Smooth muscle cell (in vitro differentiated cells): ENCODE data around the gene FOXJ2. TPM values are rescaled to one million over a fixed set of nuclear protein-coding genes. Genes with fewer than 3 reads are reported as not detected.
"Not testable (repeated sequence)": the region's sequence is repeated elsewhere in the genome, so short reads cannot be mapped to it uniquely, and the experiment has no call there.

Source experiments
- DNase-seq: peaks from one replicate; lab custom pipeline; 2025; ENCODE audit not compliant: unreplicated experiment; lab: John Stamatoyannopoulos, UW
- H2AFZ ChIP-seq: fragments of 200-600 bp; sonication (generic); 2 replicates; pipeline ENCODE4 v1.6.0; 2016; ENCODE audit warnings: antibody characterized with exemption, low read depth, mild to moderate bottlenecking
- H3F3A ChIP-seq: fragments of 200-600 bp; sonication (generic); 2 replicates; pipeline ENCODE4 v1.6.0; 2017; ENCODE audit warnings: antibody characterized with exemption, low read depth
- H3K27ac ChIP-seq: fragments of 200-600 bp; sonication (generic); 2 replicates; pipeline ENCODE4 v1.5.1; 2016; ENCODE audit warnings: low read depth, mild to moderate bottlenecking
- H3K27me3 ChIP-seq: fragments of 200-600 bp; sonication (generic); 2 replicates; pipeline ENCODE4 v1.6.1; 2016; ENCODE audit warnings: low read depth, mild to moderate bottlenecking
- H3K36me3 ChIP-seq: fragments of 200-600 bp; sonication (generic); 2 replicates; pipeline ENCODE4 v1.5.1; 2016; ENCODE audit warnings: low read depth
- H3K4me1 ChIP-seq: fragments of 200-600 bp; sonication (generic); 2 replicates; pipeline ENCODE4 v1.5.1; 2016; ENCODE audit warnings: low read depth
- H3K4me2 ChIP-seq: fragments of 200-600 bp; sonication (generic); 2 replicates; pipeline ENCODE4 v1.6.0; 2016; ENCODE audit warnings: mild to moderate bottlenecking
- H3K4me3 ChIP-seq: fragments of 200-600 bp; sonication (generic); 2 replicates; pipeline ENCODE4 v1.5.1; 2016; ENCODE audit warnings: mild to moderate bottlenecking
- H3K79me2 ChIP-seq: fragments of 200-600 bp; sonication (generic); 2 replicates; pipeline ENCODE4 v1.6.0; 2016; ENCODE audit warnings: low read depth, mild to moderate bottlenecking
- H3K9ac ChIP-seq: fragments of 200-600 bp; sonication (generic); 2 replicates; pipeline ENCODE4 v1.6.0; 2016; ENCODE audit warnings: low read depth
- H3K9me3 ChIP-seq: fragments of 200-600 bp; sonication (generic); replicated peaks from 2 replicates; pipeline ENCODE4 v1.5.1; 2016; ENCODE audit warnings: low read depth
- H4K20me1 ChIP-seq: fragments of 200-600 bp; sonication (generic); 2 replicates; pipeline ENCODE4 v1.6.0; 2016; ENCODE audit warnings: low read depth
- CTCF ChIP-seq: fragments of 200-600 bp; sonication (generic); IDR thresholded peaks from 2 replicates; pipeline ENCODE4 v1.5.1; 2017; ENCODE audit warnings: borderline replicate concordance, mild to moderate bottlenecking, antibody characterized with exemption; ENCODE audit not compliant: insufficient read depth, poor library complexity, severe bottlenecking
- WGBS: methylation state at CpG from one replicate; pipeline ENCODE4 v1.1.7; 2016; ENCODE audit warnings: low lambda C conversion rate; 5-methylcytosine and 5-hydroxymethylcytosine counted together
- polyA plus RNA-seq: library from polyadenylated mRNA; unstranded; fragments of >200 nt; fragmentation: Nextera tagmentation; extraction: Ambion mirVana; gene quantifications from 2 replicates; pipeline ENCODE4 v1.2.1, GENCODE V29; 2016
- total RNA-seq: library from RNA; depleted of rRNA; stranded (reverse); fragments of >200 nt; gene quantifications from 2 replicates; pipeline ENCODE4 v1.2.3, GENCODE V29; 2014

FOXJ2 gene
- total and polyA plus RNA-seq, 2 experiments from 2014 or later: 16.3 to 19.0 TPM

GRCh38 chr12:8011331-8011730 lies 21.2 kb upstream of the FOXJ2 start:
- Histone ChIP-seq H3K27me3 (no peaks in the 10 kb centered on the region), H2AFZ (no peak overlapping the region)
- DNase-seq: no peak

GRCh38 chr12:8012651-8013309 lies 19.7 kb upstream of the FOXJ2 start:
- peaks cover 14% of the 10 kb centered on the region for H3K27me3 ChIP-seq
- H3K27ac ChIP-seq: no peak overlapping the region
- no peak for TF ChIP-seq CTCF
- H2AFZ ChIP-seq: no peak overlapping the region
- DNase-seq: no peak
- H3K9ac ChIP-seq: no peak overlapping the region
- H3K4me2 ChIP-seq: no peak overlapping the region
- WGBS: 86% methylated on average over 7 of the region's 7 CpGs
- H3F3A ChIP-seq: no peaks in the 10 kb centered on the region
- no peak overlapping the region for H3K4me3 ChIP-seq
- no peaks in the 10 kb centered on the region for H3K4me1 ChIP-seq
- H3K79me2 ChIP-seq: no peaks in the 10 kb centered on the region
- H3K9me3 ChIP-seq: no peaks in the 10 kb centered on the region
- no peaks in the 10 kb centered on the region for H4K20me1 ChIP-seq
- no peaks in the 10 kb centered on the region for H3K36me3 ChIP-seq

More at GRCh38 chr12:8011331-8011730, 21.2 kb upstream of the FOXJ2 start:
- Histone ChIP-seq H3K4me2 (no peak overlapping the region), H3K27ac (no peak overlapping the region), H3K79me2 (no peaks in the 10 kb centered on the region), H4K20me1 (no peaks in the 10 kb centered on the region), H3F3A (no peaks in the 10 kb centered on the region), H3K4me3 (no peak overlapping the region), H3K9ac (no peak overlapping the region), H3K9me3 (no peaks in the 10 kb centered on the region), H3K4me1 (no peaks in the 10 kb centered on the region), H3K36me3 (no peaks in the 10 kb centered on the region)
- TF ChIP-seq CTCF: no peak
- 86% methylated on average over 7 of the region's 7 CpGs for whole genome bisulfite sequencing

GRCh38 chr12:8014836-8015235 lies 17.7 kb upstream of the FOXJ2 start:
- no peak for TF ChIP-seq CTCF
- 66% methylated on average over 18 of the region's 18 CpGs for WGBS

DNA sequence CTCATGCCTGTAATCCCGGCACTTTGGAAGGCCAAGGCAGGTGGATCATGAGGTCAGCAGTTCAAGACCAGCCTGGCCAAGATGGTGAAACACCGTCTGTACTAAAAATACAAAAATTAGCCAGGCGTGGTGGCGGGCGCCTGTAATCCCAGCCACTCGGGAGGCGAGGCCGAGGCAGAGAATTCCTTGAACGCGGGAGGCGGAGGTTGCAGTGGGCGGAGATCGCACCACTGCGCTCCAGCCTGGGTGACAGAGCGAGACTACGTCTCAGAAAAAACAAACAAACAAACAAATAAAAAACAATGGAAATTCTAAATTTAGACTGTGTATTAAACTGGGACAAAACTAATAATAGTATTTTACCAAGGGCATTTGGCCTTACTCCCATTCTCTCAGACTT lies 14.3 kb upstream of the FOXJ2 start:
- 48% methylated on average over 16 of the region's 16 CpGs for WGBS
- H3K9ac ChIP-seq, H3K9me3 ChIP-seq, H4K20me1 ChIP-seq, H3K36me3 ChIP-seq, DNase-seq, H3K79me2 ChIP-seq, H3K4me1 ChIP-seq, H3K27ac ChIP-seq, H3F3A ChIP-seq, H2AFZ ChIP-seq: not testable (repeated sequence)
- Histone ChIP-seq H3K4me3 (peak overlapping the region; percentile 58), H3K4me2 (peak overlapping the region; percentile 93), H3K27me3 (peaks cover 44% of the 10 kb centered on the region)

More at GRCh38 chr12:8014836-8015235, 17.7 kb upstream of the FOXJ2 start:
- Histone ChIP-seq H3K27ac (no peak overlapping the region), H3K36me3 (no peaks in the 10 kb centered on the region), H3K4me1 (peaks cover 4% of the 10 kb centered on the region), H3K27me3 (peaks cover 34% of the 10 kb centered on the region), H3K9me3 (no peaks in the 10 kb centered on the region), H3K4me2 (no peak overlapping the region), H4K20me1 (no peaks in the 10 kb centered on the region), H3K4me3 (no peak overlapping the region), H3K79me2 (no peaks in the 10 kb centered on the region), H2AFZ (no peak overlapping the region), H3K9ac (no peak overlapping the region), H3F3A (no peaks in the 10 kb centered on the region)
- no peak for DNase-seq
